HG03159 (cell line): ENCODE results near the gene GARRE1.
"Not testable (repeated sequence)": the region's sequence is repeated elsewhere in the genome, so short reads cannot be mapped to it uniquely, and the experiment has no call there.

ENCODE experiments used
- ATAC-seq: cut with Tn5 transposase; IDR thresholded peaks from one replicate; pipeline ENCODE4 v1.9.1; 2021; ENCODE audit warnings: mild to moderate bottlenecking, moderate library complexity; ENCODE audit not compliant: unreplicated experiment

The GARRE1 gene

GRCh38 chr19:34259367-34260095, 5.2 kb downstream of the GARRE1 start:
- ATAC-seq = no peak

- no peak for ATAC-seq
Observed at GRCh38 chr19:34260771-34261173, 6.4 kb downstream of the GARRE1 start.

DNA sequence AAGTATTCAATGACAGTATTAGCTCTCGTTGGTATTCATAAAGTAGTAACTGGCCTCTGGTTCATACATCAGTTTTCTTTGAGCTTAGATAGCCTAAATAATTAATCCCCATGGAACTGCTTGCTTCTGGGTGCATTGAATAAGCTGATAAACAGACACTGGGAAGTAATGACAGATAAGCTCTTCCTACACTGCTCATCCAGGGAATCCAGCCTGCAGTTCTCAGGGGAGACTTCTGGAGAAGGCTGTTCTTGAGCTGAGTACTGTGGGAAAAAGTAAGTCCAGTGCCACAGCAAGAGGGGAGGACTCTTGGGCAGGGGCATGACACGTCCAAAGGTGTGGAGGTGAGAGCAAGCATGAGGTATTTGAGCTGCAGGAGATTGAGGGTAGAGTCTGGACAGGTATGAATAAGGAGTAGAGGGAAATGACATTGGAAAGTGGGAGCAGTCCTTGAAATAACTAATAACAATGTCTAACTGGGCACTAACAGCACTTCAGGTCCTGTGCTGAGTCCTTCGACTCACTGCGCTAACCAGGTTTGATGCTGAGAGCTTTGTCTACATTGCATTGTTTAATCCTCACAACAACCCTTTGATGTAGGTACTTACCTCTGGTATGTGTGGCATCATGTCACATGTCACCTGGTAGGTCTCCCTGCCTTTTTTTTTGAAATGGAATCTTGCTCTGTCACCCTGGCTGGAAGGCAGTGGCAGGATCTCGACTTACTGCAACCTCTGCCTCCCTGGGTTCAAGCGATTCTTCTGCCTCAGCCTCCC, 7.2 kb downstream of the GARRE1 start:
- no peak for ATAC-seq

DNA sequence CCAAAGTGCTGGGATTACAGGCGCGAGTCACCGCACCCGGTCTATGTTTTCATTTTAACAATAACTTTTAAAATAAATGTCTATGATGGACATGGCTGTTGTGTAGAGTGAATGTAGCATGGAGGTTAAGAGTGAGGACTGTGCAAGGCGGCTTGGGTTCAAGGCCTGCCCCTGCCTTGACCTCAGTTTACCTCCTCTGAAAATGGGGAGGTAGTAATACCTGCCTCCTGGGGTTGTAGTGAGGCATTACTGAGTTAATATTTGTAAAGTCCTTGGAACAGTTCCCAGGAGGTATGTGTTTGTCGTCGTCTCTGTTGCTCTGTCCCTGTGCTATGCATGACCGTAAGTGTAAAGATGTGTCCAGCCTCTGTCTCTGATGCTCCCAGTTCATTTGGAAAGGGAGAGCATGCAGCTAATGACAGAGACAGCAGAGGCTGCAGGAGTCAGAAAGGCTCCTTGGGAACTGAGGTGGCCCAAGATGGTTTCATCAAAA, 9.4 kb downstream of the GARRE1 start:
- ATAC-seq = no peak

- no peak for ATAC-seq
Observed at GRCh38 chr19:34265221-34265650, 10.9 kb downstream of the GARRE1 start.

DNA sequence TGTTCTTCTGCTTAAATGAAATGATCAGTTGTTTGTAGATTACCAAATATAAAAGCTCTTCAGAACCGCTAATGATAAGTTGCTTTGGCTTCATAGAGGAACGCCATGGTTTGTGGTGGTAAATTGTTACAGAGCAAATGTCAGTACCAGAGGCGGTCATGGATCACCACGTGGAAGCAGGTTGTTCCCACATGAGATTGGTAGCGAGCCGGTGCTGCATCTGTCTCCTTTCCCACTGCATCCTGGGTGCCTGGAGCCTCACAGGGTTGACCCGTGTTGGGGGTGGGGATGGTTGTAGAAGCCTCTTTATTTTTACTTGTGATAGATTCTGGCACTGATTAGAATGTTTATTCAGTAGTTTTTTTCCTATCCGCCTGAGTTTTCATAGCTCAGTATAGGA, 14.7 kb downstream of the GARRE1 start:
- no peak for ATAC-seq

DNA sequence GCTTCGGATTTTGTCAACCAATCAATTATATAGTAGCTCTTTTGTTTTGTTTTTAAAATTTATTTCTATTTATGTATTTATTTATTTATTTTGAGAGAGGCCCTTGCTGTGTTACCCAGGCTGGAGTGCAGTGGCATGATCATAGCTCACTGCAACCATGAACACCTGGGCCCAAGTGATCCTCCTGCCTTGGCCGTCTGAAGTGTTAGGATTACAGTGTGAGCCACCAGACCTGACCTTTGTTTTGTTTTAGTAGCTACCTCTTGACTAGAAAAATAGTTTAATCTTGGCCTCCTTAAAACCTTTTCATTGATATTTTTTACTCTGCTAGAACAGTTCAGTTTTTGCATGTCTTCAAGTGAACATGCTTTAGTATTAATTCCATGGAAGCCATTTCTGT, 15.1 kb downstream of the GARRE1 start:
- ATAC-seq = peak; percentile 10

- ATAC-seq = peak; percentile 78
Observed at GRCh38 chr19:34269968-34270621, 15.7 kb downstream of the GARRE1 start.

DNA sequence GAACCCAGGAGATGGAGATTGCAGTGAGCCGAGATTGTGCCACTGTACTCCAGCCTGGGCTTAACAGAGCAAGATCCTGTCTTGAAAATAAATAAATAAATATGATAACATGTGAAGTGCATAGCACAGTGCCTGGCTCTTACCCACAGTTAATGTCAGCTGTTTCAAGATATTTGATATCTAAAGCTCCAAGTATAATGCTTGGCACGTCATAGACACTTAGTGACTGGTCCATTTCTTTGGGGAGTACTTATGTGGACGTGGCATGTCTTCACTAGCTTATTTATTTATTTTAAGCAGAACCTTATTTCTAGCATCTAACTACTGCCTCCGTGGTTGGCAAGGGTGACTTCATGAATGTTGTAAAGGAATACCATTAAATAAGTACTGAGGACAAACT, 18.8 kb downstream of the GARRE1 start:
- no peak for ATAC-seq

GRCh38 chr19:34274284-34274826, 20.0 kb downstream of the GARRE1 start:
- no peak for ATAC-seq

- no peak for ATAC-seq
Observed at GRCh38 chr19:34274827-34275625, 20.7 kb downstream of the GARRE1 start.

GRCh38 chr19:34275705-34276104, 21.4 kb downstream of the GARRE1 start:
- no peak for ATAC-seq

DNA sequence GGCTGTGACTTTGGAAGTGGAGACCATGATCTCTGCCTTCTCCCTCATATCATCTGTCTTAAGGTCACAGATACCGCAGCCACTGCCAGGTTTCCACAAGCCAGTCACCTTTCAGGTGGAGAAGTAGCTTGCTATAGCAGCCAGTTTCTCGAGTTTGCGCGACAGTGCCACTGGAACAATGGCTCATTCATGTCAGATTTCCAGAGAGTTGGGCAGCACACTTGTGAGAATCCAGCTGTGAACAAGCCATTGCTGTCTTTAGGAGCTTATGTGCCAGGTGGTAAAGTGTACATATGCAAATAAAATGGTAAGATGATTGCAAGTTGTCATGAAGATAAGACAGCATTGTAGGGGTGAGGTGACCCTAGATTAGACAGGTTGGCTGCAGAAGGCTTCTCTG, 22.3 kb downstream of the GARRE1 start:
- ATAC-seq = no peak

- ATAC-seq = no peak
Observed at GRCh38 chr19:34277244-34277643, 22.9 kb downstream of the GARRE1 start.

GRCh38 chr19:34278783-34279182, 24.4 kb downstream of the GARRE1 start:
- ATAC-seq = no peak

DNA sequence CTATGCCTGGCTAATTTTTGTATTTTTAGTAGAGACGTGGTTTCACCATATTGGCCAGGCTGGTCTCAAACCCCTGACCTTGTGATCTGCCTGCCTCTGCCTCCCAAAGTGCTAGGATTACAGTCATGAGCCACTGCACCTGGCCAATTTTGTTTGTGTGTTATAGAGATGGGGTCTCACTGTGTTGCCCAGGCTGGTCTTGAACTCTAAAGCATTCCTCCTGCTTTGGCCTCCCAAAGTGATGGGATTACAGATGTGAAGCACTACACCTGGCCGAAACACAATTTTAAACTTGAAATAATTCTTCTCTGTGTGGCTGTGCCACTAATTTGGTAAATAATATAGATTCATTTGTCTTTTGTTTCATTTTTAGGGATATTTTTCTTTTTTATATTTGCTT, 27.1 kb downstream of the GARRE1 start:
- not testable (repeated sequence) for ATAC-seq

DNA sequence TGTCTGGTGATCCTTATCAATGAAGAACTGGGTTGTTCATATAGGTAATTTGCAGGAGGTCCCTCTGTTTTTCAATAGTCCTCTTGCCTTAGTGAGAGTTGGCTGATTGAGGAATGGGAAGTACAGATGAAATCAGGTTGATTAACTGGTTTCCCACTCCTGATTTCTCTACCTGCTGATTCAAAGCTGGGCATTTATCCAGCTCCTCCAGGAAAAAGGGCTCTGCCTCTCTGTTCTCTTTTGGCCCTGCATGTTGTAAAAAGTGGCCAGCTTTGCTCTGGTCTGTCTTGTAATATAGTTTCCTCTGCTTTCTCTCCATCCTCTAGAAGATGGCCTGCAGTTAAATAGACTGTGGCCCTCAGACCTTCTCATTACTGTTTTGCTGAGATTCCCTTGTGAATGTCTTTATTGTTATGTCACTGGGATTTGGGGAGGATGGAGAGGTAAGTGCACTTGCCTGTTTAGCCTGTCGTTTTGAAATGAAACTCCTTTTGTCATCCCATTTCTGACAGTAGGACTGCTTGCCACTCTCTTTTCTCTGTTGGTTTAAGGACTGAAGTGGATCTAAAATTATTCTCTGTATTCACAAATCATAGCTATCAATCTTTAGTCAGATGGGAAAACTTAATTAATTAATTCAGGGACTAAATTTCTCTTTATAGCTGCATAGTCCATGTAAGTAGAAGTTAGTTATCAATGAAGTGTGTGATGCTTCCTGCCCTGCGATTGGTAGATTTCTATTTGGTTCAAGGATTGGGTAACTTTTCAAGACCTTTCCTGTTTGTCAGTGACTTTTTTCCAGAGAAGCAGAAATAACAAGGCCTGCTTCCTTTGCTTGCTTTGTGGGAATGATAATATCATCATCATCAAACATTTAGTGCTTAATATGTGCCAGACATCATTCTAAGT, 28.5 kb downstream of the GARRE1 start:
- ATAC-seq = no peak

DNA sequence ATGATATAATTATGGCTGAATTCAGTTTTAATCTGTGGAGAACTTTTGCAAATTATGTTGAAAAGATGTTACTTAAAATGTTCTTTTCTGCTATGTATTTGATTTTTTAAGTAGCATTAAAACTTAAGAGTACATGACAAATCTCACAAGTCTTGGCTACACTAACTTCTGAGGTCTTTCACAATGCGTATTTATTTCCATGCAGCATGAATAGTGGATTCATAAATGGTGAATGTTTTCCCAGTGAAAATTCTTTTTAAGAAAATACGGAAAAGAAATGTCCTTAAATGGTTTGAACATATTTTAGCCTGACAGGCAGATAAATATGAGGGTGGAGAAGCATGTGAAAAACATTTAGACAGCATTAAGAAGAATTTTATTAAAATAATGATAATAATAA, 30.2 kb downstream of the GARRE1 start:
- ATAC-seq = no peak

DNA sequence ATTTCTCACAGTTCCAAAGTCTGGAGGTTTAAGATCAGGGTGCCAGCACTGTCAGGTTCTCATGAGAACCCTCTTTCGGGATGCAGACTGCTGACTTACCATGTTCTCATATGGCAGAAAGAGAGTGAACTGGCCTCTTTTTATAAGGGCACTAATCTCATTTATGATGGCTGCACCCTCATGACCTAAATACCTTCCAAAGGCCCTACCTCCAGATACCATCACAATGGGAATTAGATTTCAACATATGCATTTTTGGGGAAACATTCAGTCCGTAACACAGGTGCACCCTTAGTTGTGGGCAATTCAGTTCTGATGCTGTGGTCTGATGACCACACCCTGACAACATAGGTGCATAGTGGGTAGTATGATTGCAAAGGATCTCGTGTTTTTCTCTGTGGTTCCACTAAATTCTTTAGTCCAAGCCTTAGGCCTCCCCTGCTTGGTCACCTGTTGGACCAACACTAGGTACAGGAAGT, 33.3 kb downstream of the GARRE1 start:
- ATAC-seq = no peak
